Neural crest cell (in vitro differentiated cells): ENCODE measurements around the gene LRRC49. TPM values are rescaled to one million over a fixed set of nuclear protein-coding genes. Genes with fewer than 3 reads are reported as not detected.
"Not testable (repeated sequence)": the region's sequence is repeated elsewhere in the genome, so short reads cannot be mapped to it uniquely, and the experiment has no call there.

Experiments used
- DNase-seq: peaks from one replicate; pipeline ENCODE4 v3.0.0; 2021; ENCODE audit warnings: low read depth, mixed read lengths, low spot score
- H3K27ac Mint-ChIP-seq: one replicate; pipeline ENCODE4 v1.8.0; 2021; ENCODE audit warnings: mild to moderate bottlenecking, mixed read lengths; ENCODE audit not compliant: unreplicated experiment
- H3K27me3 Mint-ChIP-seq: 2 replicates; pipeline ENCODE4 v1.8.0; 2021; ENCODE audit warnings: low read depth, mild to moderate bottlenecking, mixed read lengths
- H3K36me3 Mint-ChIP-seq: 2 replicates; pipeline ENCODE4 v1.8.0; 2021; ENCODE audit warnings: low read depth, mild to moderate bottlenecking, mixed read lengths
- H3K4me1 Mint-ChIP-seq: 2 replicates; pipeline ENCODE4 v1.8.0; 2021; ENCODE audit warnings: mixed read lengths
- H3K4me3 Mint-ChIP-seq: one replicate; pipeline ENCODE4 v1.8.0; 2021; ENCODE audit warnings: mild to moderate bottlenecking, mixed read lengths
- H3K9me3 Mint-ChIP-seq: 2 replicates; pipeline ENCODE4 v1.8.0; 2021; ENCODE audit warnings: mixed read lengths
- total RNA-seq: library from RNA; stranded (reverse); gene quantifications from 2 replicates; pipeline ENCODE4 v1.2.1, GENCODE V29; 2021
- TF ChIP-seq, protein P1 (sequence below): fragments of 200-600 bp; sonication (generic); conservative IDR thresholded peaks from 2 replicates; pipeline ENCODE4 v1.5.0; 2021; ENCODE audit warnings: antibody characterized with exemption, mild to moderate bottlenecking

LRRC49 gene
- total RNA-seq, 1 donor from 2014 or later, result 20.9 TPM

DNA sequence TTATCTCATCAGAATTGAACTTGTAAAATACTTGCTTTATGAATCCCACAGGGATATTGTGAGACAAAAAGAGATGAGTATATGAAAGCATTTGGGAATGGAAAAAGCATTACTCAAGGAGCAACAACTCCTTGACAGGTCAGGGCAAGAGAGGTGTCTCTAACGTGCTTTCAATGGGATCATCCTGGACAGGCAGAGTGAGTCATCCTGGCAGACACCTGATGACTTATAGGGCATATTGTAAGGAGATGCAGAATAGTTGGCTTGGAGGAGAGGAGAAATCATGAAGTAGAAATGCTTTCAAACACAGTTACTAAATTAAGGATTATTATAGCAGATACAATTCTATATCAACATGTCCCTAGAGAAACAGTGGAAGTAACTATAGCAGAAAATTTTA, 150.7 kb downstream of the LRRC49 start:
- Mint-ChIP-seq H3K4me3 (no peak overlapping the region), H3K36me3 (peaks cover 3% of the 10 kb centered on the region), H3K4me1 (no peaks in the 10 kb centered on the region), H3K9me3 (peaks cover 2% of the 10 kb centered on the region), H3K27ac (peak overlapping the region; percentile 60), H3K27me3 (no peaks in the 10 kb centered on the region)
- TF ChIP-seq, protein P1, sequence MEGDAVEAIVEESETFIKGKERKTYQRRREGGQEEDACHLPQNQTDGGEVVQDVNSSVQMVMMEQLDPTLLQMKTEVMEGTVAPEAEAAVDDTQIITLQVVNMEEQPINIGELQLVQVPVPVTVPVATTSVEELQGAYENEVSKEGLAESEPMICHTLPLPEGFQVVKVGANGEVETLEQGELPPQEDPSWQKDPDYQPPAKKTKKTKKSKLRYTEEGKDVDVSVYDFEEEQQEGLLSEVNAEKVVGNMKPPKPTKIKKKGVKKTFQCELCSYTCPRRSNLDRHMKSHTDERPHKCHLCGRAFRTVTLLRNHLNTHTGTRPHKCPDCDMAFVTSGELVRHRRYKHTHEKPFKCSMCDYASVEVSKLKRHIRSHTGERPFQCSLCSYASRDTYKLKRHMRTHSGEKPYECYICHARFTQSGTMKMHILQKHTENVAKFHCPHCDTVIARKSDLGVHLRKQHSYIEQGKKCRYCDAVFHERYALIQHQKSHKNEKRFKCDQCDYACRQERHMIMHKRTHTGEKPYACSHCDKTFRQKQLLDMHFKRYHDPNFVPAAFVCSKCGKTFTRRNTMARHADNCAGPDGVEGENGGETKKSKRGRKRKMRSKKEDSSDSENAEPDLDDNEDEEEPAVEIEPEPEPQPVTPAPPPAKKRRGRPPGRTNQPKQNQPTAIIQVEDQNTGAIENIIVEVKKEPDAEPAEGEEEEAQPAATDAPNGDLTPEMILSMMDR, result no peak
- no peak for DNase-seq

DNA sequence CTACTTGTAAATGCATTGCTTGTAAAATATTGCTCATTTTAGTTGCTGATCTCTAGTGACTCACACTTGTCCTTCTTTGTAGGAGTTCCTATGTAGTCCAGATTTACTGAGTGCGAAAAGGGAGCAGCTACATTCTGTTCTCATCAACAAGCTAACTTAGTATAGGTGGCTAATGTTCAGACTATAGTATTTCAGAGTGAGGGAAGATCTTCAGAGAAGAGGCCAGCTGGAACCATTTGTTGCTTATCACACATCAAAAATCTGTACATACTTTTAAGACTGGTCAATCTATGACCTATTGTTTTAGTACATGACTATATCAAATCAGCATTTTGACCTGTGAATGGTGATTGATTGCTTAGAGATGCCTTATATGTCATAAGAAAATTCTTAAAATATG, 151.4 kb downstream of the LRRC49 start:
- no peaks in the 10 kb centered on the region for H3K4me1 Mint-ChIP-seq
- TF ChIP-seq, protein P1, result no peak
- no peak for DNase-seq
- no peaks in the 10 kb centered on the region for H3K36me3 Mint-ChIP-seq
- H3K27ac Mint-ChIP-seq, result no peak overlapping the region
- H3K4me3 Mint-ChIP-seq, result no peak overlapping the region
- peaks cover 2% of the 10 kb centered on the region for H3K9me3 Mint-ChIP-seq
- H3K27me3 Mint-ChIP-seq, result no peaks in the 10 kb centered on the region

DNA sequence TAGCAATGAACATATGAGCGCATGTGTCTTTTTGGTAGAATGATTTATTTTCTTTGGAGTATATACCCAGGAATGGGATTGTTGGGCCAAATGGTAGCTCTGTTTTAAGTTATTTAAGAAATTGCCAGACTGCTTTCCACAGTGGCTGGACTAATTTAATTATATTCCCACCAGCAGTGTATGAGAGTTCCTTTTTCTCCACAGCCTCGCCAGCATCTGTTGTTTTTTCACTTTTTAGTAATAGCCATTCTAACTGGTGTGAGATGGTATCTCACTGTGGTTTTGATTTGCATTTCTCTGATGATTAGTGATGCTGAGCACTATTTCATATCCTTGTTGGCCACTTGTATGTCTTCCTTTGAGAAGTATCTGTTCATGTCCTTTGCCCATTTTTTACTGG, 153.5 kb downstream of the LRRC49 start:
- not testable (repeated sequence) for H3K4me1 Mint-ChIP-seq, H3K4me3 Mint-ChIP-seq, H3K27ac Mint-ChIP-seq, H3K36me3 Mint-ChIP-seq, H3K9me3 Mint-ChIP-seq, H3K27me3 Mint-ChIP-seq, DNase-seq

DNA sequence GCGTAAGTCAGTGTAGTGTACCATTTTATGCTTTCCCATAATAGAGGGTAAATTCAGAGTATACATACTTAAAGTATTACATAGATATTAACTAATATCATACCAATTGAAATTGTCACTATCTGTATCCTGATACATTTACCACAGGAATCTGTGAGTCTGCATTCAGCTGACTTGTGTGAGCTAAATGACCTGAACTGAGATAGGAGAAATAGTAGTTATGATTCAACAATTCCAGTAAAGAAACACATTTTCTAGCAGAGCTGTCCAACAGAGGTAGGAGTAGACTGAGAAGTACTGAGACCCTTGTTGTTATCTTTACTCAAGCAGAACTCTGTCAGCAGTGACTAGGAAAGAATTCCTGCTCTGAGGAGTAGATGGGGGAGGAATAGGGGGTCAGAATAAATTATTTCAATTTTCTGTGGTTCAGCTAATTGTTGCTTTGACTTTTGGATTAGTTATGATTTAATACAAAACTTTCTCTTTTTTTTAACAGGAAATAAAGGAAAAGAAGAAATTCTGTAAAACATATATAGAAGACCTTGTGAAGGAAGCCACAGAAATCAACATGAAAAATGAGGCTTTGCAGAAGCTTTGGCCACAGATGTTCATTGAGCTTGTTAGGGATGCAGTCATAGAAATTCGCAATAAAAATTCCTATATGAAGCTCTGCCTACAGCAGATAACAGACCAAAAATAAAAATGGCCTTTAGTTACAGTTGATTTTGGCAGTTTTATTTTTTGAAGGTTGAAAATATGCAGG, 156.5 kb downstream of the LRRC49 start:
- Mint-ChIP-seq H3K4me1 (peaks cover 1% of the 10 kb centered on the region), H3K36me3 (peaks cover 14% of the 10 kb centered on the region), H3K27me3 (no peaks in the 10 kb centered on the region), H3K27ac (no peak overlapping the region), H3K4me3 (no peak overlapping the region), H3K9me3 (peaks cover 2% of the 10 kb centered on the region)
- TF ChIP-seq, protein P1, result no peak
- no peak for DNase-seq

DNA sequence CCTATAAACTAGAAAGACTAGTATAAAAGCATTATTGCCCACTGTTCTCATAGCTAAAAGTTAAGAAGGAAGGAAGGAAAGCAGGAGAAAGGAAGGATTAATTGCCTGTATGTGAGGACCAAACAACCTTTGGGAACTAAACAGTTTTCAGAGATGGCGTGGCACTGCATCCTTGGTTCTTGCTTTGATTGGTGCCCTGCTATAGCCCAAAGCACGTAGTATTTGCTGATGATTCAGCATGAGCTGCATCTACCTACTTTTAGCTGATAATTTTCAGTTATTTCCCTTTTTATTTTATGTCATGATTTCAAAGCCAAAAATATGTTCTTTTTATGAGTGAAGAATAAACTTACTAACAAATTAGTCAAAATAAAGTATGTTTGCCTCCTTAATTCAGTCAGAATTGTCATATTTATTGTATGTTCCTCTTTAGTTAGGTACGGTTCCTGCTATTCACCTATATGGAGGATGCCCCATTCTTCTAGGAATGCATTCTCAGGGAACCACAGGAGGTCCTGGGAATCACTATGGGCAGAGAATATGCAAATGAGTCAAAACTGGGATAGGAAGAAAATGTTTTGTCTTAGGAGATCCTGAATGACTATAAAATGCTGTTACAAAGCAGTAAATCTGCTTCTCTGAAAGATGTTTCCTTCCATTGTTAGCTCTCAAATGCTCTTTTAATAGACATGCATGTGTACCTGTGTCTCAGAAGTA, 157.2 kb downstream of the LRRC49 start:
- TF ChIP-seq, protein P1, result no peak
- peaks cover 9% of the 10 kb centered on the region for H3K4me1 Mint-ChIP-seq

DNA sequence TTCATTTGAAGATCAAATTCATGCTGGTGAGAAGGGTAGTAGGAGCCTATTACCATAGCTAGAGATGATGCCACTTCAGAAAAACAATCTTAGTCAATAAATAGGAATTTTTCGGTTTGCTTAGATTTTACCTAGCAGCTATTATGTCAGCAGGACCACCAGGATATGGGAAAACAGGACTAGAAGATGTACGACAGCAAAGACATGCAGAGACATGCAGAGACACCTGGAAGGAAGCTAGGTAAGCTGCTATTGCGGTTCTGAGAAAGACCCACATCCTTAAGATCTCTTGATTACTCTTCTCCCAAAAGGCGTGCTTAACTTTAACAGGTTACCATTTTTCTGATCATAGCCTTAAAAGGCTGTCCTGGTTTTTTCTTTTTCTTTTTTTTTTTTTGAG, 157.8 kb downstream of the LRRC49 start:
- DNase-seq, result no peak
- Mint-ChIP-seq H3K27me3 (no peaks in the 10 kb centered on the region), H3K4me1 (peaks cover 11% of the 10 kb centered on the region), H3K27ac (no peak overlapping the region), H3K4me3 (no peak overlapping the region), H3K9me3 (peaks cover 2% of the 10 kb centered on the region), H3K36me3 (peaks cover 14% of the 10 kb centered on the region)
- TF ChIP-seq, protein P1, result no peak

More for the DNA sequence above, 157.2 kb downstream of the LRRC49 start:
- DNase-seq, result no peak
- no peak overlapping the region for H3K4me3 Mint-ChIP-seq
- peaks cover 2% of the 10 kb centered on the region for H3K9me3 Mint-ChIP-seq
- H3K36me3 Mint-ChIP-seq, result peaks cover 14% of the 10 kb centered on the region
- H3K27me3 Mint-ChIP-seq, result no peaks in the 10 kb centered on the region
- H3K27ac Mint-ChIP-seq, result no peak overlapping the region
